SW480 (cell line): Measurements from ENCODE around the gene MMP1.
A peak's percentile ranks its signal among the peaks of the same experiment; 100 is the strongest.
"Not testable (repeated sequence)": the region's sequence is repeated elsewhere in the genome, so short reads cannot be mapped to it uniquely, and the experiment has no call there.

Experiments used
- DNase-seq: peaks from one replicate; pipeline ENCODE4 v3.0.0-alpha.2; 2016; ENCODE audit warnings: low spot score

Gene MMP1

DNA sequence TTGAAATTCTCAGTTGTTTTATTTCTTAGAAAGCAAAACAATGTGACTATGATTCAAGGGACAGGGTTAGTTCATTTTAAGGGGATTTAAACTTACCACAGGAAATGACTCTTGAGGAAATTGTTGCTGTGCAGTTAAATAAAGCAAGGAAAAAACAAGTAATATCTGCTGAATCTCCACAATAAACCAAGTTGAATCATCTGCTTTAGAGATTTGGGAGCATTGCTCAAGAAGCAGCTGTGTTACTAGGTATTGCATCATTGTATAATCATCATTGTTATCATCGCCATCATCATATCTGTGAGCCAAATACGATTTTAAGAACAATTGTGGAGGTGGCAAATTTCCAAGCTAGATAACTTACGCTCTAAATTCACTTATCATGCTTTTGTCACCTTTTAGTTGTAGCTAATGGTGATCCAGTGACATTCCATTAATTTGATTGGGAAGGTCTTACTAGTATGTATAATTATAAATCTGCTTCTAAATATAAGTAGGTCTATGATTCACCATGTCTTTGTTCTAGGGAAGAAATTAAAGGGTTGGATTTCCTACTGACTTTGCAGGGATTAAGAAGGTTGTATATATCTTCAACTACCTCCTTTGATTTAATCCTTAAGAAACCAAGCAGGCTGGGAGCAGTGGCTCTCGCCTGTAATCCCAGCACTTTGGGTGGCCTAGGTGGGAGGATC lies 37.5 kb downstream of the MMP1 start:
- peak; percentile 44 for DNase-seq

DNA sequence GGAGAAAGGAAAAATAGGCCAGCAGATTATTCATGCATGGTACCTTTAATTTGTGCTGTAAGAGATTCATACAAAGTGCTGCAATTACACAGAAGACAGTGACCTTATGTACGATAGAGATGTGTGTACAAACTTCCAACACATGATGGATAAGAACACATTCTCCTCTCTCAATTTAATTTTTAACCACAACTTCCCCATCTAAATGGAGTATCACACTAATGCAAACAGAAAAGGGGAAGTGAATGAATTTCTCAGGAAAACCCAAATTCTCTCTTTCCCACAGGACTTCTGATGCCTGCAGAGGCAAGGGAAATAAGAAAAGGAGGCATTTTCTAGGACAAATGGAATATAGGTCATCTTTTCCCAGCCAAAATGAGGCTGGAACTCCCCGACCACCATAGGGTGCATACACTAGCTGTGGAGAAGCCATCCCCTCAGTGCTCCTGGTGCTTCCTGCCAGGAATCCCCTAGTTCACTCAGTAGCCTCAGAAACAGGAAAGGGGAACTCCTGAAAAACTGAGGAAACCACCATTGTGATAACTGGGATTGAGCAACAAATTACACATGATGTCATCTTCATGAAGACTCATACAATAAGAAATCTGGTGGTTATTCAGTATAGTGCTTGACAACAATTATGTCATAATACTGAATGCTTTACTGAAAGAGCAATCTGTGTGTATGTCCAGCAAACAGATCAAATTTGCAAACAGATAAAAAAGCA lies 40.0 kb downstream of the MMP1 start:
- DNase-seq = no peak

DNA sequence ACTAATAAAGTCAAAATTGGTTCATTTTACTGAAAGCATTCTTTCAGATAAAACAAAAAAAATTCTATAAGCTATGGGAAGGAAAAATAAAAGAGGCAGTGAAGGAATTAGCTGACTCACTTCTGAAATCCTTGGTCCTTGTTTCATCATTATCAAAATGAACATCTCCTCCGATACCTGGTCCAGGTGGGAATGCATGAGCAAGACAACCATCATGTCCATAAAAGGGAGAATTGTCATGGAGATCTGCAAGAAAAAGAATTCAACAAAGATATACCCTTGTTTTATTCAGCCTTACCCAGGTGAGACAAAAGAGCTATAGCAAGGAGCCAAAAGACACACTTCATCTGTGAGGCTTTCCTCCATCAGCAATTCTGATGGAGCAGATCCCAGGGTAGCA lies 44.7 kb downstream of the MMP1 start:
- no peak for DNase-seq

DNA sequence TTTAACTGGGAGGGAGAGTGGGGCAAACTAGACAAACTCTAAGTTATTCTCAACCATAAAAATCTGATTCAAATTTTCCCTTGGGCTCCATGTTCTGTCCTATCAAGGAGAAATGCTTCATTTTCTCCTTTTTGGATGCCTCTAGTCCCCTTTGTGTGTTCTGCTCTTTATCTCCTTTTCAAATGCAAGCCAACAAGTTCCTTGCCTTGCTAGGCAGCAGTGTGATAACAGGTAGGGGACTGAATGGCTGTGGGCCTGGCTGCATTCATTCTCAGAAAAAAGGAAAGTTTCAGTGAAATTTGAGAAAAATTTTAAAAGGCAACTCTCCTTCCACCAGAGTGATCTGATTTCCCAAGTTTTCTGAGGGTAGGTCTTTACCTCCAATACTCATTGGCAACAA lies 46.3 kb downstream of the MMP1 start:
- DNase-seq = no peak

DNA sequence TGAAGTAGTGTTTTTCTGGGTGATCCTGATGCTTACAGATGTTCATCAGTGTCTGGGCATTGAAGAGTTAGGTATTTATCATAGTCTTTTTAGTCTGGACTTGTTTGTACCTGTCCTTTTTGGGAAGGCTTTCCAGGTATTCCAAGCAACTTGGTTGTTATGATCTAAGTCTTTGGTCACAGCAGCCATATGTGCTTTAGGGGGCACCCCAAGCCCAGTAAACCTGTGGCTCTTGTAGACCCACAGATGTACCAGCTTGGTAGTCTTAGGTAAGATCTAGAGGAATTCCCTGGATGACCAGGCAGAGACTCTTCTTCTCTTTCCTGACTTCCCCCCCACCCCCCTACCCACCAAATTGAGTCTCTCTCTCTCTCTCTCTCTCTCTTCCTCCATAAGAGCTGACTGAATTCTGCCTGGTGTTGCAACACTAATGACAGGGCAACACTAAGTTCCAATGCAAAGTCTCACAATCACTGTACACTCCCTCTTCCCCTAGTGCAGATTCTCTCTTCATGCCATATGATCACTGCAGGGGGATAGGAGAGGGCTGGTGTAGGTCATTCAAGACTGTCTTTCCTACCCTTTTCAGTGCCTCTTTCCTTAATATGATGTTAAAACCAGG lies 48.7 kb downstream of the MMP1 start:
- no peak for DNase-seq

DNA sequence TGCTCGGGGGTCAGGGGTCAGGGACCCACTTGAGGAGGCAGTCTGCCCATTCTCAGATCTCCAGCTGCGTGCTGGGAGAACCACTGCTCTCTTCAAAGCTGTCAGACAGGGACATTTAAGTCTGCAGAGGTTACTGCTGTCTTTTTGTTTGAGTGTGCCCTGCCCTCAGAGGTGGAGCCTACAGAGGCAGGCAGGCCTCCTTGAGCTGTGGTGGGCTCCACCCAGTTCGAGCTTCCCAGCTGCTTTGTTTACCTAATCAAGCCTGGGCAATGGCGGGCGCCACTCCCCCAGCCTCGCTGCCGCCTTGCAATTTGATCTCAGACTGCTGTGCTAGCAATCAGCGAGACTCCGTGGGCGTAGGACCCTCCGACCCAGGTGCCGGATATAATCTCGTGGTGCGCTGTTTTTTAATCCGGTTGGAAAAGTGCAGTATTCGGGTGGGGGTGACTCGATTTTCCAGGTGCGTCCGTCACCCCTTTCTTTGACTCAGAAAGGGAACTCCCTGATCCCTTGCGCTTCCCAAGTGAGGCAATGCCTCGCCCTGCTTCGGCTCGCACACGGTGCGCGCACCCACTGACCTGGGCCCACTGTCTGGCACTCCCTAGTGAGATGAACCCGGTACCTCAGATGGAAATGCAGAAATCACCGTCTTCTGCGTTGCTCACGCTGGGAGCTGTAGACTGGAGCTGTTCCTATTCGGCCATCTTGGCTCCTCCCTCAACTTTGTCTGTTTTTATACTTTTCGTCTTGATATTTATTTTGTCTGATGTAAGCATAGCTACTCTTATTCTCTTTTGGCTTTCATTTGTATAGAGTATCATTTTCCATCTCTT lies 51.0 kb downstream of the MMP1 start:
- DNase-seq = not testable (repeated sequence)
